Measurements from ENCODE around the gene EEF1AKMT2.

- TF ChIP-seq CTCF (IDR thresholded peaks at IDR 0.05), result peak; percentile 76 to 98 (median 94)
- no peak for TF ChIP-seq POLR2A (IDR thresholded peaks at IDR 0.05)
These were observed 50.3 kb downstream of the EEF1AKMT2 start for GRCh38 chr10:124741281-124741921.
